Activated B cell treated with CpG ODN at 0.5 μM for 24 hours (primary cell): ENCODE measurements around the gene ADAMTS3. TPM values are rescaled to one million over a fixed set of nuclear protein-coding genes. Genes with fewer than 3 reads are reported as not detected.

Experiments used
- ATAC-seq: fragments of 200-7000 bp; cut with Tn5 transposase; one replicate; pipeline ENCODE4 v1.10.0; 2021; ENCODE audit warnings: low read depth, mild to moderate bottlenecking, moderate library complexity
- CTCF ChIA-PET: fragments of 350-600 bp; sonication (Branson Sonifier 250); formaldehyde crosslinking; loops from one replicate; lab custom pipeline; 2021; ENCODE audit warnings: antibody characterized with exemption; lab: Charles Lee
- POLR2A ChIA-PET: fragments of 350-600 bp; sonication (Branson Sonifier 250); formaldehyde crosslinking; loops from one replicate; lab custom pipeline; 2021; ENCODE audit warnings: antibody characterized with exemption; lab: Charles Lee
- DNase-seq: peaks from one replicate; pipeline ENCODE4 v3.0.0; 2022
- H3K27ac Mint-ChIP-seq: one replicate; pipeline ENCODE4 v1.8.0; 2020; ENCODE audit warnings: mixed read lengths
- H3K27me3 Mint-ChIP-seq: one replicate; pipeline ENCODE4 v1.8.0; 2021; ENCODE audit warnings: mixed read lengths
- H3K36me3 Mint-ChIP-seq: one replicate; pipeline ENCODE4 v1.8.0; 2021; ENCODE audit warnings: low read depth, mixed read lengths
- H3K4me1 Mint-ChIP-seq: one replicate; pipeline ENCODE4 v1.8.0; 2021; ENCODE audit warnings: mixed read lengths
- H3K4me3 Mint-ChIP-seq: one replicate; pipeline ENCODE4 v1.8.0; 2020; ENCODE audit warnings: mild to moderate bottlenecking, mixed read lengths
- H3K9me3 Mint-ChIP-seq: one replicate; pipeline ENCODE4 v1.8.0; 2020; ENCODE audit warnings: mixed read lengths
- CTCF ChIP-seq: fragments of 200-600 bp; IDR thresholded peaks from one replicate; pipeline ENCODE4 v1.8.0; 2022; ENCODE audit warnings: antibody characterized with exemption, mild to moderate bottlenecking
- intact Hi-C: fragments of 100-400 bp; cut with micrococcal nuclease; formaldehyde crosslinking; loops from one replicate; pipeline ENCODE4 v1.15.1; 2024
- total RNA-seq: library from RNA; stranded (reverse); gene quantifications from 2 replicates; pipeline ENCODE4 v1.2.3, GENCODE V29; 2022

Gene ADAMTS3
- total RNA-seq, 1 donor from 2014 or later: not detected

- H3K27me3 Mint-ChIP-seq: no peaks in the 10 kb centered on the region
- H3K4me1 Mint-ChIP-seq: no peaks in the 10 kb centered on the region
- no peak overlapping the region for H3K27ac Mint-ChIP-seq
- no peak for ATAC-seq
- intact Hi-C loops: no loop called here
- no peaks in the 10 kb centered on the region for H3K9me3 Mint-ChIP-seq
- no peaks in the 10 kb centered on the region for H3K36me3 Mint-ChIP-seq
- no peak for TF ChIP-seq CTCF
- ChIA-PET POLR2A (no interaction called here), CTCF (no interaction called here)
- no peak overlapping the region for H3K4me3 Mint-ChIP-seq
- no peak for DNase-seq
Measured at GRCh38 chr4:72283357-72283756, 285.7 kb downstream of the ADAMTS3 start.

GRCh38 chr4:72280252-72280651 lies 288.8 kb downstream of the ADAMTS3 start:
- CTCF ChIA-PET: interaction anchor here (1.8 kb wide), 1 partner anchor 23 kb away, joined by 4 read pairs; no protein-coding TSS in a partner anchor
- no peaks in the 10 kb centered on the region for H3K36me3 Mint-ChIP-seq

GRCh38 chr4:72275381-72275780 lies 293.6 kb downstream of the ADAMTS3 start:
- H3K9me3 Mint-ChIP-seq: peaks cover 2% of the 10 kb centered on the region
- no peak for DNase-seq
- ATAC-seq: no peak
- intact Hi-C loops: no loop called here
- no peak overlapping the region for H3K4me3 Mint-ChIP-seq
- H3K27me3 Mint-ChIP-seq: no peaks in the 10 kb centered on the region
- POLR2A ChIA-PET: no interaction called here
- H3K4me1 Mint-ChIP-seq: no peaks in the 10 kb centered on the region
- no peak for TF ChIP-seq CTCF
- H3K36me3 Mint-ChIP-seq: no peaks in the 10 kb centered on the region
- CTCF ChIA-PET: interaction anchor here (0.9 kb wide), 1 partner anchor 29 kb away, joined by 3 read pairs; no protein-coding TSS in a partner anchor
- H3K27ac Mint-ChIP-seq: no peak overlapping the region

More at GRCh38 chr4:72280252-72280651, 288.8 kb downstream of the ADAMTS3 start:
- Mint-ChIP-seq H3K4me1 (no peaks in the 10 kb centered on the region), H3K27ac (no peak overlapping the region), H3K4me3 (no peak overlapping the region), H3K9me3 (no peaks in the 10 kb centered on the region), H3K27me3 (no peaks in the 10 kb centered on the region)
- TF ChIP-seq CTCF: no peak
- intact Hi-C loops: no loop called here
- POLR2A ChIA-PET: no interaction called here
- no peak for DNase-seq
- ATAC-seq: no peak

- intact Hi-C loops: no loop called here
- no peaks in the 10 kb centered on the region for H3K27me3 Mint-ChIP-seq
- no peaks in the 10 kb centered on the region for H3K4me1 Mint-ChIP-seq
- ATAC-seq (no peak), DNase-seq (no peak)
- TF ChIP-seq CTCF: no peak
- CTCF ChIA-PET: no interaction called here
- H3K27ac Mint-ChIP-seq: no peak overlapping the region
- H3K9me3 Mint-ChIP-seq: peaks cover 2% of the 10 kb centered on the region
- no peak overlapping the region for H3K4me3 Mint-ChIP-seq
- POLR2A ChIA-PET: no interaction called here
- H3K36me3 Mint-ChIP-seq: no peaks in the 10 kb centered on the region
Measured at GRCh38 chr4:72274251-72274650, 294.8 kb downstream of the ADAMTS3 start.

- intact Hi-C loops: no loop called here
- DNase-seq (no peak), ATAC-seq (no peak)
- peaks cover 2% of the 10 kb centered on the region for H3K9me3 Mint-ChIP-seq
- no peak overlapping the region for H3K27ac Mint-ChIP-seq
- no peaks in the 10 kb centered on the region for H3K36me3 Mint-ChIP-seq
- no peaks in the 10 kb centered on the region for H3K4me1 Mint-ChIP-seq
- no peak for TF ChIP-seq CTCF
- H3K4me3 Mint-ChIP-seq: no peak overlapping the region
- no peaks in the 10 kb centered on the region for H3K27me3 Mint-ChIP-seq
- ChIA-PET POLR2A (no interaction called here), CTCF (no interaction called here)
Measured at GRCh38 chr4:72255269-72255668, 313.8 kb downstream of the ADAMTS3 start.
